ENCODE results near the gene STK10. TPM values are rescaled to one million over a fixed set of nuclear protein-coding genes. Genes with fewer than 3 reads are reported as not detected.

STK10 gene
- polyA plus RNA-seq, 1 donor, result 15.8 TPM

DNA sequence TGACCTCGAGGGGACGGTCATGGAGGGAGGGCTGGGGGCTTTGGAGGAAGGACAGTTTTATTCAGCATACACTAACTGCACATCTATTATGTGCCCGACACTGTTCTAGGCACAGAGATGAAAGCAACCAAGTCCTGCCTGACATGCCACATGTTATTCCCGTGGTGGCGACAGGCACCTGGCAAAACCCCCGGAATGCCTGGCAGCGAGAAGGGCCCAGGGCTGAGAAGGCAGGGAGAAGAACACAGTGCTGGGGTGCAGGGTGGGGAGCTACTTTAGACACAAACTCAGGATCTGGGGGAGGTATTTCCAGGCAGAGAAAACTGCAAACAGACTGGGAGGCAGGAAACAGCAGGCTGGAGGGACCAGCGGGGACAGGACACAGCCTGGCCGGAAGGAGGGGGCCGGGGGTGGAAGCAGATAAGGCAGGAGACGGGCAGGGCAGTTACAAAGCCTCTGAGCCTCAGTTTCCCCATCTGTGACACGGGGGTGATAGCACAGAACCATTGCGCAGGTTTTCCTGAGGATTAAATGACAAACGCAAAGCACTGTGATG is 77.7 kb downstream of the STK10 start:
- no peak for DNase-seq (ENCODE audit: low read depth)

DNA sequence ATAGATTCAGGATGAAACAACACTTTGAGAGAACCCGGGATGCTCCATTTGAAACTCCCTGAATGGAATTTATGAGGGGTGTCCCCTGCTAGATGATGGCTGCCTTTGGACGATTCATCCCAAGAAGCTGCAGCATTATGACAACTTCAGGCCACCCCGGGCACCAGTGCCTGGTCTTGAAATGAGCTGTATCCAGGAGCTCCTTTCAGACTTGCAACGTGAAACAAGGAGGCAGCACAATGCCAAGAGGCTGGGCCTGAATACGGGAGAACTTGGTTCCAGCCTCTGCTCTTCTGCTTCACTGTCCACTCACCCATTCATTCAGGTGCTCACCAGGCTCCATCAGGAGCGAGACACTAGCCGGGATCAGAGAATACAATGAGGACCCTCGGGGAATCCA is 78.3 kb downstream of the STK10 start:
- DNase-seq (ENCODE audit: low read depth), result no peak

DNA sequence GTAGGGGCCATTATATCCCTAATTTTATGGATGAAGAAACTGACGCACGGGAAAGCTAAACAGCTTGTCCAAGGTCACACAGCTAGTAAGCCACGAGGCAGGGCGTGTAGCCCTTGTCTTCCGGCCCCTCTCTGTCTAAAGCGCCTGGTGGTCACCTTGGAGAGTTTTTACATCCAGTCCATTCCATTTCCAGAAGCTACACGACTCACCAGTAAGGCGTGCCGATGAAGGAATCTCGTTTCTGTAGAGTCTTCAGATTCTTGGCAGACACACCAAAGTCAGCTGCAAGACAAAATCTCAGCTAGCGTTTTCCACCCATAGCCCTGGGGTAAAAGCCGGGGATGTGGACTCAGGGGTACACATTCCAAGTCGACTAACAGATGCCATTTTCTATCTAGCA is 80.5 kb downstream of the STK10 start:
- DNase-seq (ENCODE audit: low read depth), result no peak

DNA sequence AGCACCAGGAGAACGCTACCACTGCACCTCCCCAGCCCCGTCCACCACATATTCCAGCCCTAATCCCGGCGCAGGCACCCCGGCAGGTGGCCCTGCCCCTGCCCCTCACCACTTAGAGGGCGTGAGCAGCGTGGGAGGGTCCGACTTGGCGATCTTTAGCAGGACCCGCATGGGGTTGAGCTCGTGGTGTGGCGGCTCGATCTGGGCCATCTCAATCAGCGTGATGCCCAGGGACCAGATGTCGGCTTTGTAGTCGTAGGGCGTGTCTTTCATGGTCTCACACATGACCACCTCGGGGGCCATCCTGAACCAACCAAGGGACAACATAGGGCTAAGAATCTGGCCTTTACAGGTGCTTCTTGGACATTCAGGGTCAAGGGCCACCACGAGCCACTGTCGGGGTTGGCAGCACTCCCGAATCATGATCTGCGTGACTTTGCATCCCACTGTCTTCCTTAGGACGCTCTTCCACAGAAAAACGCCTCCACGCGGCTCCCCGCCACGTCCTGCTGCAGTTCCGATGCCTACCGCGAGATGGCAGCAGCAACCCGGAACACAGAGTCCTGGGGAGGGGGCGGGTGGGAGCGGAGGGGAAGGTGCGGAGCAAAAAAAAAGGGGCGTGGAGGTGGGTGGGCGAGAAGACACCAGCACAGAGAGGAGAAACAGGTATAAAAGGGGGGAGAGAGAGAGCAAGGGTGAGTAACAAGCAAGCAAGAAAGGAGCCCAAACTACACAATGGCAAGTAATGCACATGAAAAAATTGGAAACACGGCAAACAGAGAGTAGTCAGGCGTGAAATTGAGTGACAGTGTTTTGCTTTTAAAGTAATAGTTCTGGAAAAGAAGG is 81.3 kb downstream of the STK10 start:
- no peak for DNase-seq (ENCODE audit: low read depth)

DNA sequence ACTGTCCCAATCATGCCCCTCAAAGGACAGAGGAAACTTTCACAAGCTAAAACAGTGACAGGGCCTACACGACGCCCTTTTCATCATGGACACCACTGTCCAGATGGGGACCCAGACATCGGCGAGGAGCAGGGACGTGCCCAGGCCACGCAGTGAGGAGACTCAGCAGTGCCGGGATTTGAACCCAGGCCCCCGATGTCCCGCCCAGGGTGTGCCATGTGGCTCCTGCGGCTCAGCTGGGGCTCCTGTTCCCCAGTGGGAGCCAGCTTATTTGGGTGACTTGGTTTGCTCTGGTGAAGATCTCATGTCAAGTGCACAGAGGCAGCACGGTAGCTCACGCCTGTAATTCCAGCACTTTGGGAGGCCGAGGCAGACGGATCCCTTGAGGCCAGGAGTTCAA is 82.2 kb downstream of the STK10 start:
- no peak for DNase-seq (ENCODE audit: low read depth)

DNA sequence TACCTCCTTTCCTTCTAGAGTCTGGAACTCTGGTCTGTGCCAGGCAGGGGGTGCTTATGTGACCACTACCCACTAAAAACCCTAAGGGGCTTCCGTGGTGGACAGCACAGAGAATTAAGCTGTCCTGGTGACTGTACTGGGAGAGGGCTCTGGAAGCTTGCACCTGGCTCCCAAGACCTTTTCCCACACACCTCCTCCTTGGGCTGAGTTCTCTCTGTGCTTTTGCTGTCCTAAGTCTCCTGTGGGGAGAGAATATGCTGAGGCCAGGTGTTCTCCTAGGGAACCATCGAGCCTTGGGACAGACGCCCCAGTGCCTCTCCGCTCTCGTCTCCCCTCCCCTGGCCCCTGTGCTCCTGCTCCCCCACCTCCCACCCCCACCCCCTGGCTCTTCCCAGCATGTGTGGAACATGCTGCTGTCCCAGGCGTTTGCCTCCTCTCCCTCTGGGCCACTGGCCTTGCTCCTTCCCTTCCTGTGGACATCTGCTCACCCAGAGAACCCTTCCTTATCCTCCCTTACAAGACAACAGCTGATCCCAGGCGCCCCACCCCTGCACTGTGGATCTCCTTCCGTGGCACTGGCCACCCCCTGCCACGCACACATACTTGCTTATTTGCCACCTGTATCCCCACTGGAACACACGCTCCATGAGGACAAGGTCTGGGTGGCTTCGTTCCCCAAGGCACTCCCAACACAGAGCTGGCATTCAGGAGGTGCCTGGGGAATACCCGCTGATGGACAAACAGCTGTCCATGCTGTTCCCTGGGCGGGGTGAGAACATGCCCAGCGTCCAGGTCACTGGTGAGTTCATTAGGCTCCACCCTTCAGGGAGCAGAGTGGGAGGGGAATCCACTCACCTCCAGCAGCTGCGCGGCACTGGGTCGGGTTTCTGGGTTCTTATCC is 83.0 kb downstream of the STK10 start:
- no peak for DNase-seq (ENCODE audit: low read depth)

DNA sequence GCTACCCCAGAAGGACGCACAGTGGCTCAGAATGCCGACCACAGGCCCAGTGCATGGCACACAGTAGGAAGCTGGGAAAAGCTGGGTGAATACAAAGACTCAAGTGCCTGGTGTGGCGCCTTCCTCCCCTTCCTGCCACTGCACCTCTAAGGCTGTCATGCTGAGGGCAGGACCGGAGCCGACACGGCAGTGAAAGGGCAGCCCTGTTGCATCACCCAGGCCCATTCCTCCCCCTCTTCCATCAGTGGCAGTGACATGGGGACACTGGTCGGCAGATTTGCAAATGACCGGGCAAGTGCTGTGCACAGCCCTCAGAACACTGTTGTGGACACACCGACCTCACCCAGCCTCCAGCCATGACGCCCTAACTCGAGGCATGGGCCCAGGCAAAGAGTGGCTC is 84.0 kb downstream of the STK10 start:
- no peak for DNase-seq (ENCODE audit: low read depth)

DNA sequence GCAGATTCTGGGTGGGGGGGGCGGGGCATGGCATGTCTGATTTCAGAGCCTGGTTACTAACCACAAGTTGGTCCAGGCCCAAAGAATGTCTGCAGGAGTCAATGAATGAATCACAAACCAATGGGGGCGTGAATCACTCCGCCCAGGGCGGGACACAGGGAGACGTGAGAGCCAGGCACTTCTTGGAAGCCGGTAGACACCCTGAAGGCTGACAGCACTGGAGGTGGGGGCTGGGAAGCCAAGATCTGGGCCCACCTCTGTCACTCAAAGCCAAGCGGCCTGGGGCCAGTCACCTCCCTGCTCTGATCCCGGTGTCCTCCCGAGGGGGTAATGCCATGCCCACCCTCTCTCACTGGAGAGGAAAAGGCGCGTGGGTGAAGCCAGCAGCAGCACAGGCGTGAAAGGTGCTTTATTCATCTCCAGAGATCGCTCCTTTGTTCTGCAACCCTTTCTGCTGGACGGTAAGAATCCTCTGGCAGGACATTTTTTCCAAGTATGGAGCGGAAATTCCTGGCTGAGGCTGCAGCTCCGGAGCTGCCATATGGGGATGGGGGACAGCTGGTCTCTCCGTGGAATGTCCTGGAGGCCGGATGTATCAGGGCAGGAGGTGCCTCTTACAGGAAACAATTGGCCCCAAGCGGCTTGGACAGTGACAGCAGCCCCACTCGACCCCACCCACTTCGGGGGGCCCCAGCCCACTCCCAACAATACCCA is 85.0 kb downstream of the STK10 start:
- no peak for DNase-seq (ENCODE audit: low read depth)

DNA sequence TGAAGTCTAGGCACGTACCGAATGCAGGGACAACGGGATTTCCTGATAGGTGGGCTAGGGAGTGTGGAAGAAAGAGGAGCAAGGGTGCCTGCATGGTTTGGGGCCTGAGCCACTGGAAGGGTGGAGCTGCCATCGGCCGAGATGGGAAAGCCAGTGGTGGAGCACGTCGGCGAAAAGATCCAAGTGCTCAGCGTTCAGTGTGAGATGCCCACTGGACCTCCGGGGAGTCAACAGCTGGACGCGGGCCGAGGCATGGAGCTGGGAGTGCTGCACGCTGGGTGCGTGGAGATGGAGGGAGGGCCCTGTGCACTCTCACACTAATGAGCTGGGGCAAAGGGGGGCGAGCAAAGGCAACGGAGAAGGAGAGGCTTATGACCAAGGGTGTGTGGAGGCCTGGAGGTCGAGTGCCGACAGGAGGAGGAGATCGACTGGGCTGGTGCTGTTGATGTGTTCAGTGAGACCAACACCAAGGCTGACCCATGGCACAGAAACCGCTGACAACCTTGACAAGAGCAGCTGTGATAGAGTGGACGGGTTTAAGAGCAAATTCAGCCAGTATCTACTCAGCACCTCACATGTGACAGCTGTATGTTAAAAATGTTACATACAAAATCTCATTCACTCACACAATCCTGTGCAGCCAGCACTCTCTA is 85.7 kb downstream of the STK10 start:
- no peak for DNase-seq (ENCODE audit: low read depth)

DNA sequence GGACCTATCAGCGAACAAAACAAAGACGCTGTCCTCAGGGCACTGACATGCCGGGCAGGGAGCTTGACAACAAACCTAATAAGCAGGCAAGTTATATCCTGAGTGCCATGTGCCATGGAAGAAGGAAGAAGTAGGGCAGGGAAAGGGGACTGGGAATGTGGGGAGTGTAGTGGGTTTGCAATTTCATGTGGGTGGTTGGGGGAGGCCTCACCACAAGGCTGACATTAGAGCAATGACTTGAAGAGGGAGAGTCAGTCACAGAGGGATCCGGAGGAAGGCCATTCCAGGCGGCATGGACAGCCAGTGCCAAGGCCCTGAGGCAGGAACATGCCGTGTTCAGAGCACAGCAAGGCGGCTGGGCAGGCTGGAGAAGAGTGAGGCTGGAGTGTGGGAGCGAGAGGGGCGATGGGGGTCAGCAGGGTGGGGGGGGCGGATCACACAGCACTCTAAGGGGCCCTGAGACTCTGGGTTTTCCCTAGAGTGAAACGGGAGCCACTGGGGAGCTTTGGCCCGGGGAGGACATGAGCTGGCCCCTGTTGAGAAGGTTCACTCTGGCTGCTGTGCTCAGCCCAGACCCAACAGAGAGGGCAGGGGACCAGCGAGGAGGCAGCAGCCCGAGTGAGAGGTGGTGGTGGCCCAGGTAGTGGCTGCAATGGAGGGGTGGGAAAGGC is 86.3 kb downstream of the STK10 start:
- DNase-seq (ENCODE audit: low read depth), result no peak

DNA sequence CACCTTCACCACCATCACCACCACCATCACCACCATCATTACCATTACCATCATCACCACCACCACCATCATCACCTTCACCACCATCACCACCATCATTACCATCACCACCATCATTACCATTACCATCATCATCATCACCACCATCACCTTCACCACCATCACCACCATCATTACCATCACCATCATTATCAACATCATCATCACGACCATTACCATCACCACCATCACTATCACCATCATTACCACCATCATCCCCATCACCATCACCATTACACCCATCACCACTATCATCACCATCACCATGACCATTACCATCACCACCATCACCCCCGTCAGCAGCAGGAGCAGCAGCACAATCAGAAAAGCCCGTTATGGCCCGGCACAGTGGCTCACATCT is 89.1 kb downstream of the STK10 start:
- no peak for DNase-seq (ENCODE audit: low read depth)

DNA sequence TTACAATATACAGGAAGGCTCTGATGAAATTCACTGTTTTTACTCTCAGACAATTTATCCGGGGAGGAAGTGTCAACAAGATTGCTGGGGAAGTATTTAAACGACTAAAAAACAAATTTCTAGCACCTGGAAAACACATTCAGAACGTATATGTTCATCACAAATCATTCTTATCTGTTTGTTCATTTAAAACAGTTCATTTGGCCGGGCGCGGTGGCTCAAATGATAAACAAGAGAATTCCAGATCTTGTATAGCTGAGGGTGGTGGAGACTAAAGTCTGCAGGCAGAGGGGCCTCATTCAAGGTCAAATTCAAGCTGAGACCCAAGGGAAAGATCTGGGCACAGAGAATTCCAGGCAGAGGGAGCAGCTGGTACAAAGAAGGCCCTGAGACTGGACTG is 90.0 kb downstream of the STK10 start:
- DNase-seq (ENCODE audit: low read depth), result no peak

DNA sequence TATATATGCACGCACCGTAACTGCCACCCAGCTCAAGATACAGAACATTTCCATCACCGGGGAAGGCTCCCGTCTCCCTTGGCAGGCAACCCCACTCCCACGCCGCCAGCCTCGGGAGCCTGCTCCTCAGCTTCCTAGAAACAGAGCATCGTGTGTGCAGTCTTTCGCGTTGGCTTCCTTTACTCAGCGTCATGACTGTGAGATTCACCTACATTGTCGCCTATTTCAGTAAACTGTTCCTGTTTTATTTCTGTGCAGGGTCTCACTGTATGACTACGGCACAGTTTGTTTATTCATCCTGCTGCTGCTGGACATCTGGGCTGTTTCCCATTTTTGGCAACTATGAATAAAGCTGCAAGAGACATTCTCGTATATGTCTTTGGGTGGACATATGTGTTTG is 90.7 kb downstream of the STK10 start:
- no peak for DNase-seq (ENCODE audit: low read depth)

DNA sequence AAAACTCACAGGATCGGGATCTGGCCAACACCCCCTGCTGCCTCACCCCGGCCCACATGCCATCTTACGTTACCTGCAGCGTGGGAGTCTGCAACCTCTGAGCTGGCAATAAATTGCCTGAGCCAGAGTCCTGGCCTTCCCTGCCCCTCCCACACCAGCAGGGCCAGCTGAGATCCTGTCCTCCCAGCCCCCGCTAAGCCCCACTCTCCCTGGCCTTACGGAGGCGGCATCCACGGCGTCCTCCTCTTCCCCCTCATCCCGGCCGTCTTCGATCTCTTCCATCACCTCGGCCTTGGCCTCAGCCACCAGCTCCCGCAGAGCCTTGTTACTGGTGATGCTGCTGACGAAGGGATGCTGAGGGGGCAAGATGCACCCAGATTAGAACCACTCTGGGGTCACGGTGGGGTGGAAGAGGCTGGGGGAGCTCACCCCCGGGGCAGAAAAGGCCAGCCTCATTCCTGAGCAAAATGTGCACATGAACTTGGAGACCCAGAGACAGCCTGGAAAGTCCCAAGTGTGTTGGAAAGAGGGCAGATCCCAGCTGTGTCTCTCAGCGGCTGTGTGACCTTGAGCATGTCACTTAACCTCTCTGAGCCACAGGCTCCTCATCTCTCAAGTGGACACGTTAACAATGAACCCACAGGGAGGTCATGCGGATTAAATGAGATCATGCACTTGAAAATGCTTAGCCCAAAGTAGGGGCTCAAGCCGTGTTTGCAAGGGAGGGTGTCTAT is 91.7 kb downstream of the STK10 start:
- no peak for DNase-seq (ENCODE audit: low read depth)

DNA sequence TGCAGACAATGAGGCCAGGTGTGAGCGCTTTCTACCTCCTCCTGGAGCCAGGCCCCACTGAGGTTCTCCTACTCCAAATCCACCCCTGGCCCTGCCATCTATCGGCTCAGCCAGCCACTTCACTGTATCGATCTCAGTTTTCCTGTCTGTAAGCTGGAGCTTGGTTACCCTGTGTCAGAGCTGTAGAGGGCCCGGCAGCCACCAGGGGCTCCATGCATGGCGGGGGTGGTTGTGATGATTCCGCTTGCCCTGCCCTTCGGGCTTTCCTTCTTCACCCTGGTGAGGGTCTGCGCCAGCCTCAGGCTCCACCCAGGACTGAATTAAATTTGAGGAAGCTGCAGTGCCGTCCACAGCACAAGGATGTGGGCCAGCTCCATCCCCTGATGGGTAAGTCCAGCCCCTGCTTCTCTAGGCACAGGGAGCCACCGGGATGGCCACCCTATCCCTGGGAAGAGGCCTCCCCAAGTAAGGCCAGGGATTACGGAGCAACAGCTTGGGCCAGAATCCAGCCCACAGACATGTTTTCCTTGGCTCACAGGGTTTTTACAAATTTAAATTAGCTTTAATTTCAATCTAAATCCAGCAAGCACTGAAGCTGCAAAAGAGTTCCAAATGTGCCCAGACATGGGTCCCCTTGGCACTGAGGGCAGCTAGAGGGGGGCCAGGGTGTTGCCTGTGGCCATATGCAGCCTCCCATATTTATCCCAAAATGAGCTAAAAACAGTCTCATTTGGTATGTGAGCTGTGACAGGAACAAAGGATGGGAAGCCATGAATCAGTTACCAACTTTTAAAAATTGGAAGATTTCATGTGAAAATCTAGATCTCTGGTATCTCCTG is 92.4 kb downstream of the STK10 start:
- no peak for DNase-seq (ENCODE audit: low read depth)

DNA sequence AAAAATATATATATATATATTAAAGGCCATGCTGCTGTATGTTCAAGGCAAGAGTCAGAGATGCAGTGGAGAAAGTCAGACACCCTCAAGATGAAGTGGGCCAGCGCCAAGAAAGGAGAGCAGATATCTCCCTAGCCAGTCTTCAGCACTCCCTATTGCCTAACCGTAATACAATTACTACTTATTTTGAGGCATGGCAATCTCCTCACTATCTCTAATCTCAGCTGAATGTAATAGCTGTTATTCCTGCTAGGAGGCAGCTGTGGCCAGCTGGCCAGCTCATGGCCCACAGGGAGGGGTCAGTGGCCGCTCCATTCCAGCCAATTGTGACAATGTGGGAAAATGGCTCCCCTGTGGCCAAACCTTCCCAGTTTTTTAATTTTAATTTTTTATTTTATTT is 94.1 kb downstream of the STK10 start:
- no peak for DNase-seq (ENCODE audit: low read depth)

DNA sequence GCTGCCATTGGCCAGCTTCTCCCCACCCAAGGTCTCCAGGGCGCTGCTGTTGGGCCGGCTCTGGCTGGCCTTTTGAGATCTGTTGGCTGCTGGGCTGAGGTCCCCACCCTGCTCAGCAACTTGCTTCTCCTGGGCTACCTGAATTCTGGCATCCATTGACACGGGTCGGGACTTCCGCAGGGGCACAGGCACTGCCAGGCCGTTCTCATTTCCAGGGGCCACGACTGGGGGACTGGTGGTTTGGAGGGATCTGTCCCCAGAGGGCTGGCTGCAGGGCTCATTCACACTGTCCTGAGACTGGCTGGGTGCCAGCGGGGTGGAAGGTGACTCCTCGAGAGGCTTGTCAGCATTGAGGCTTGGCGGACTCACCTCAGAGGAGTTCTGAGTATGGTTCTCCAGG is 94.5 kb downstream of the STK10 start:
- no peak for DNase-seq (ENCODE audit: low read depth)

DNA sequence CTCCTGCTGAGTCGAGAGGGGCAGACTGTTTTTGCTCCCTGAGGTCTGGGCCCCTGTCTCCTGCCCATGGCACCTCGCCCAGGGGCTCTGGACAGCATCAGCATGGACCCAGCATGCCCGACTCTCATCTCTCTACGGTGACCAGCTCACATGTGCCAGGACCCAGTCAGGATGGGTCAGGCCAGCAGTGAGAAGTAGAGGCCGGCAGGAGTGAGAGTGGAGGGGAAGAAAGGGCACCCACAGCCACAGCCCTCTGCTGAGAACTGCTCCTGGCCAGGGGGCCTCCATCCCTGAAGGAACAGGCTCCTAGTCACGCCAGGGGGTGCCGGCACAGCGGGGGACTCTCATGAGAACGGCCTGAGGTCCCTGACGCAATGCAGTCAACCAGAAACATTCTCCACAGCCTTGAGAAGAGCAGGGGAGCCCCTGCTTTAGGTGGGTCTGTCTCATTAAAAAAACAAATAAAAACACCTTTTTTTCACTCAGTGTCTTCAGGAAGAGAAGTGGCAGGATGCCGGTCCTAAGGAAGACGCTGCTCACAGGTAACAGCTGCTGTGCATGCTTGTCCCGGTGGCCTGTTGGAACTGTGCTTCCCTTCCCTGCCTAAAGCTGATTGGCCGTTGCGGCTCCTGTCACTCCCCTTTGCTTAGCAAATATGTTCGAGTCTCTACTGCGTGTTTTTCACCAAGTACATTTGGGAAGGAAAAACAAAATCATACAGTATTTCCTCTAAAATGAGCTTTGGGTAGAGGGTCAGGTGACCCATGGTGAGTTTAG is 95.9 kb downstream of the STK10 start:
- no peak for DNase-seq (ENCODE audit: low read depth)
